ENCODE results near the gene PERM1. TPM values are rescaled to one million over a fixed set of nuclear protein-coding genes. Genes with fewer than 3 reads are reported as not detected.

The PERM1 gene
- total RNA-seq, 1 experiment from 2014 or later: 1.5 TPM

DNA sequence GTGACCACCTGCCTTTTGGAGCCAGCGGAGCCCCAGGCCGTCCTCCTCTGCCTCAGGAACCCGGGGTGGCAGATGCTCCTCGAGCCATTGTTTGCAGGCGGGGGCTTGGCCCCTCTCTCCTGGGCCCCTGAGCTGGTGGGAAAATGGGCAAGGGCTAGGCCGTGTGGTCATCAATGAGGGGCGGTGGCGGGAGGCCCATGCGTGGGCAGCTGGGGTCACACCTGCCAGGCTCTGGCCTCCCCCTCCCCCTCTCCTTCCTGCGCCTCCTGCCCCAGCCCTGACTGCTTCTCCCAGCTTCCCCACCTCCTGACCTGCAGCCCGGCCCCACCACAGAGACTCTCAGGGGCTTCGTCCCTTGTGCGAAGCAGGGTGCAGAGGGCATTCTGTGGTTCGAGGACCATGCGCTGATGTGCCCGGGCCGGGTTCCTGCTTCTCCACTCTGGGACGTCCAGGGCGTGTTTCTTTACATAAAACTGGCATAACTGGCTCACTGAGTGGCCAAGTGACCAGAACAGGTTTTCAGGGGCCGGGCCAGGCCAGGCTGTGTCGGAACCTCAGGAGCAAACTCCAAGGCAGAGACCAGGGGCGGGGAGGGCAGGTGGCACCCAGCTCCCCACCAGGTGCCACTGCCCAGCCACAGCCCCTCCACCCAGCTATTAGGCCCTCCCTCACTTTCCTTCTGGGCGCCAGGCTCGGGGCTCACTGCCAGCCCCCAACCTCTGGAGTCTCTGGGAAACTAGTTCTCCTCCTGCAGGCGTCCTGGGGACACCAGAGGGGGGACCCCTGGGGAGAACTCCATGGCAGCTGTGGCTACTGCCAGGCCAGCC, 48.9 kb downstream of the PERM1 start:
- Histone ChIP-seq H3K9me3 (ENCODE audit: control insufficient read depth, insufficient read depth, low read depth, low read length) (no peaks in the 10 kb centered on the region), H3K4me3 (ENCODE audit: low read depth in 2 of 2, low read length in 2 of 2) (no peak overlapping the region), H3K36me3 (ENCODE audit: control insufficient read depth, insufficient read depth, low read length) (no peaks in the 10 kb centered on the region), H3K27ac (ENCODE audit: low read length) (peak overlapping the region; percentile 29; the same call in 1 of the 2 replicates), H3K27me3 (ENCODE audit: control insufficient read depth, insufficient read depth, low read length) (no peaks in the 10 kb centered on the region), H3K4me1 (ENCODE audit: control insufficient read depth, insufficient read depth, low read length) (peaks cover 45% of the 10 kb centered on the region)
- ChIA-PET CTCF (interaction anchor here (0.6 kb wide), 1 partner anchor 28 kb away, joined by 3 read pairs; no protein-coding TSS in a partner anchor), POLR2A (interaction anchor here (0.7 kb wide), 2 partner anchors 26 to 37 kb away, joined by 3 to 12 read pairs; partner anchors contain the start of gene NOC2L)
- intact Hi-C loops (cut with micrococcal nuclease; ENCODE audit: unreplicated experiment): no loop called here
- BruUV-seq (replicated peaks): no TSS peak
- no peak for DNase-seq (ENCODE audit: low read depth, low spot score)
- TF ChIP-seq POLR2AphosphoS5 (IDR thresholded peaks at IDR 0.05; ENCODE audit: low read depth, low read length) (no peak), SIN3A (IDR thresholded peaks at IDR 0.05; ENCODE audit: borderline replicate concordance, insufficient read depth, low read depth, low read length) (no peak), TCF7L2 (IDR thresholded peaks at IDR 0.05; ENCODE audit: low read depth, low read length) (no peak)
- TF ChIP-seq, protein P1, sequence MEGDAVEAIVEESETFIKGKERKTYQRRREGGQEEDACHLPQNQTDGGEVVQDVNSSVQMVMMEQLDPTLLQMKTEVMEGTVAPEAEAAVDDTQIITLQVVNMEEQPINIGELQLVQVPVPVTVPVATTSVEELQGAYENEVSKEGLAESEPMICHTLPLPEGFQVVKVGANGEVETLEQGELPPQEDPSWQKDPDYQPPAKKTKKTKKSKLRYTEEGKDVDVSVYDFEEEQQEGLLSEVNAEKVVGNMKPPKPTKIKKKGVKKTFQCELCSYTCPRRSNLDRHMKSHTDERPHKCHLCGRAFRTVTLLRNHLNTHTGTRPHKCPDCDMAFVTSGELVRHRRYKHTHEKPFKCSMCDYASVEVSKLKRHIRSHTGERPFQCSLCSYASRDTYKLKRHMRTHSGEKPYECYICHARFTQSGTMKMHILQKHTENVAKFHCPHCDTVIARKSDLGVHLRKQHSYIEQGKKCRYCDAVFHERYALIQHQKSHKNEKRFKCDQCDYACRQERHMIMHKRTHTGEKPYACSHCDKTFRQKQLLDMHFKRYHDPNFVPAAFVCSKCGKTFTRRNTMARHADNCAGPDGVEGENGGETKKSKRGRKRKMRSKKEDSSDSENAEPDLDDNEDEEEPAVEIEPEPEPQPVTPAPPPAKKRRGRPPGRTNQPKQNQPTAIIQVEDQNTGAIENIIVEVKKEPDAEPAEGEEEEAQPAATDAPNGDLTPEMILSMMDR (IDR thresholded peaks at IDR 0.05): no peak
- TF ChIP-seq, protein P2, sequence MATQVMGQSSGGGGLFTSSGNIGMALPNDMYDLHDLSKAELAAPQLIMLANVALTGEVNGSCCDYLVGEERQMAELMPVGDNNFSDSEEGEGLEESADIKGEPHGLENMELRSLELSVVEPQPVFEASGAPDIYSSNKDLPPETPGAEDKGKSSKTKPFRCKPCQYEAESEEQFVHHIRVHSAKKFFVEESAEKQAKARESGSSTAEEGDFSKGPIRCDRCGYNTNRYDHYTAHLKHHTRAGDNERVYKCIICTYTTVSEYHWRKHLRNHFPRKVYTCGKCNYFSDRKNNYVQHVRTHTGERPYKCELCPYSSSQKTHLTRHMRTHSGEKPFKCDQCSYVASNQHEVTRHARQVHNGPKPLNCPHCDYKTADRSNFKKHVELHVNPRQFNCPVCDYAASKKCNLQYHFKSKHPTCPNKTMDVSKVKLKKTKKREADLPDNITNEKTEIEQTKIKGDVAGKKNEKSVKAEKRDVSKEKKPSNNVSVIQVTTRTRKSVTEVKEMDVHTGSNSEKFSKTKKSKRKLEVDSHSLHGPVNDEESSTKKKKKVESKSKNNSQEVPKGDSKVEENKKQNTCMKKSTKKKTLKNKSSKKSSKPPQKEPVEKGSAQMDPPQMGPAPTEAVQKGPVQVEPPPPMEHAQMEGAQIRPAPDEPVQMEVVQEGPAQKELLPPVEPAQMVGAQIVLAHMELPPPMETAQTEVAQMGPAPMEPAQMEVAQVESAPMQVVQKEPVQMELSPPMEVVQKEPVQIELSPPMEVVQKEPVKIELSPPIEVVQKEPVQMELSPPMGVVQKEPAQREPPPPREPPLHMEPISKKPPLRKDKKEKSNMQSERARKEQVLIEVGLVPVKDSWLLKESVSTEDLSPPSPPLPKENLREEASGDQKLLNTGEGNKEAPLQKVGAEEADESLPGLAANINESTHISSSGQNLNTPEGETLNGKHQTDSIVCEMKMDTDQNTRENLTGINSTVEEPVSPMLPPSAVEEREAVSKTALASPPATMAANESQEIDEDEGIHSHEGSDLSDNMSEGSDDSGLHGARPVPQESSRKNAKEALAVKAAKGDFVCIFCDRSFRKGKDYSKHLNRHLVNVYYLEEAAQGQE (IDR thresholded peaks at IDR 0.05; ENCODE audit: insufficient read depth in 1 of 2, low read depth in 2 of 2, low read length in 1 of 2): no peak
- in situ Hi-C loops (cut with HindIII; ENCODE audit: low pct_unique_long_range_greater_than_20kb, low sequenced_read_pairs): no loop called here
- ATAC-seq: no peak

DNA sequence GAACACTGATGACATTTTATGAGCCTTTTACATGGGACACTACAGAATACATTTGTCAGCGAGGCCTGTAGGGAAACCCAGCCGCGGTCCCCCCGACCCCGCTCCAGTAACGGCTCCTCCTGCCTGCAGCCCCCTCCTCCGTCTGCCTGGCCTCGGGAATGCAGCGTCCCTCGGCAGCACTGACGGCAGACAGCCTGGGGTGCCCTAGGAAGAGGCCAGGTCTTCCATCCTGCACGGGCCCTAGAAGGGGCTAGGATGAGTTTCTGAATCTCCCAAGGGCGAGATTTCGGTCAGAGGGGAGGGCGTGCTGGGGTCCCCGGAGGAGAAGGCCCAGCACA, 49.8 kb downstream of the PERM1 start:
- no TSS peak for BruUV-seq (replicated peaks)
- ATAC-seq (no peak), DNase-seq (ENCODE audit: low read depth, low spot score) (no peak)
- H3K27ac ChIP-seq (ENCODE audit: low read length): no peak overlapping the region
- ChIA-PET CTCF (no interaction called here), POLR2A (no interaction called here)
- H3K4me1 ChIP-seq (ENCODE audit: control insufficient read depth, insufficient read depth, low read length): peaks cover 40% of the 10 kb centered on the region
- in situ Hi-C loops (cut with HindIII; ENCODE audit: low pct_unique_long_range_greater_than_20kb, low sequenced_read_pairs) (no loop called here), intact Hi-C loops (cut with micrococcal nuclease; ENCODE audit: unreplicated experiment) (no loop called here)
- no peaks in the 10 kb centered on the region for H3K27me3 ChIP-seq (ENCODE audit: control insufficient read depth, insufficient read depth, low read length)
- no peaks in the 10 kb centered on the region for H3K36me3 ChIP-seq (ENCODE audit: control insufficient read depth, insufficient read depth, low read length)
- TF ChIP-seq POLR2AphosphoS5 (IDR thresholded peaks at IDR 0.05; ENCODE audit: low read depth, low read length): no peak
- no peak for TF ChIP-seq SIN3A (IDR thresholded peaks at IDR 0.05; ENCODE audit: borderline replicate concordance, insufficient read depth, low read depth, low read length)
- TF ChIP-seq, protein P2 (IDR thresholded peaks at IDR 0.05; ENCODE audit: insufficient read depth in 1 of 2, low read depth in 2 of 2, low read length in 1 of 2): no peak
- TF ChIP-seq, protein P1 (IDR thresholded peaks at IDR 0.05): no peak
- H3K4me3 ChIP-seq (ENCODE audit: low read depth in 2 of 2, low read length in 2 of 2): no peak overlapping the region
- no peaks in the 10 kb centered on the region for H3K9me3 ChIP-seq (ENCODE audit: control insufficient read depth, insufficient read depth, low read depth, low read length)

All from Panc1 (cell line).